ENCODE results near the gene RGMB.

Gene RGMB

GRCh38 chr5:98787131-98787719 is 13.8 kb downstream of the RGMB start:
- no peak for TF ChIP-seq CTCF (conservative IDR thresholded peaks at IDR 0.05; ENCODE audit: low read depth, low read length)
- no peak for DNase-seq (ENCODE audit: low read depth)
- no peak overlapping the region for H3K4me3 ChIP-seq (ENCODE audit: low read depth, low read length)

GRCh38 chr5:98789029-98789428 is 15.6 kb downstream of the RGMB start:
- TF ChIP-seq CTCF (conservative IDR thresholded peaks at IDR 0.05; ENCODE audit: low read depth, low read length), result no peak
- no peak overlapping the region for H3K4me3 ChIP-seq (ENCODE audit: low read depth, low read length)
- DNase-seq (ENCODE audit: low read depth), result no peak

- no peak for TF ChIP-seq CTCF (conservative IDR thresholded peaks at IDR 0.05; ENCODE audit: low read depth, low read length)
- DNase-seq (ENCODE audit: low read depth), result no peak
- no peak overlapping the region for H3K4me3 ChIP-seq (ENCODE audit: low read depth, low read length)
These were observed 17.6 kb downstream of the RGMB start for GRCh38 chr5:98791001-98791519.

GRCh38 chr5:98791898-98792580 is 18.6 kb downstream of the RGMB start:
- H3K4me3 ChIP-seq (ENCODE audit: low read depth, low read length), result no peak overlapping the region
- DNase-seq (ENCODE audit: low read depth), result no peak
- no peak for TF ChIP-seq CTCF (conservative IDR thresholded peaks at IDR 0.05; ENCODE audit: low read depth, low read length)

GRCh38 chr5:98793223-98793622 is 19.8 kb downstream of the RGMB start:
- H3K4me3 ChIP-seq (ENCODE audit: low read depth, low read length), result no peak overlapping the region
- TF ChIP-seq CTCF (conservative IDR thresholded peaks at IDR 0.05; ENCODE audit: low read depth, low read length), result no peak

GRCh38 chr5:98794001-98794400 is 20.5 kb downstream of the RGMB start:
- DNase-seq (ENCODE audit: low read depth), result no peak
- TF ChIP-seq CTCF (conservative IDR thresholded peaks at IDR 0.05; ENCODE audit: low read depth, low read length), result no peak
- no peak overlapping the region for H3K4me3 ChIP-seq (ENCODE audit: low read depth, low read length)

More at GRCh38 chr5:98793223-98793622, 19.8 kb downstream of the RGMB start:
- DNase-seq (ENCODE audit: low read depth), result no peak

Measured in choroid plexus epithelial cell (primary cell).